Measurements from ENCODE around the gene CDC37L1.
"Not testable (repeated sequence)": the region's sequence is repeated elsewhere in the genome, so short reads cannot be mapped to it uniquely, and the experiment has no call there.

- TF ChIP-seq CTCF (IDR thresholded peaks at IDR 0.05); ZFX (IDR thresholded peaks at IDR 0.05; ENCODE audit: borderline replicate concordance): not testable (repeated sequence)
Observed at GRCh38 chr9:4656196-4656595, 23.2 kb upstream of the CDC37L1 start.
